Suprapubic skin (tissue), 4 donors: ENCODE results near the gene MAPKAPK3. TPM values are rescaled to one million over a fixed set of nuclear protein-coding genes. Genes with fewer than 3 reads are reported as not detected.

Source experiments
- DNase-seq, 2 donors: peaks; one replicate each; pipeline ENCODE4 v3.0.0-alpha.2; 2019; ENCODE audit warnings: low spot score in 2 of 2
- H3K27ac ChIP-seq: fragments of 200-600 bp; sonication (generic); one replicate; pipeline ENCODE4 v1.5.1; 2019
- H3K27me3 ChIP-seq: fragments of 200-600 bp; sonication (generic); one replicate; pipeline ENCODE4 v1.5.1; 2019
- H3K36me3 ChIP-seq: fragments of 200-600 bp; sonication (generic); one replicate; pipeline ENCODE4 v1.5.1; 2019
- H3K4me1 ChIP-seq: fragments of 200-600 bp; sonication (generic); one replicate; pipeline ENCODE4 v1.5.1; 2019
- H3K4me3 ChIP-seq: fragments of 200-600 bp; sonication (generic); one replicate; pipeline ENCODE4 v1.5.1; 2019; ENCODE audit warnings: mild to moderate bottlenecking
- H3K9me3 ChIP-seq: fragments of 200-600 bp; sonication (generic); one replicate; pipeline ENCODE4 v1.5.1; 2019
- CTCF ChIP-seq, 2 donors: fragments of 200-600 bp in 1 of 2; fragments of 450-650 bp in 1 of 2; sonication (generic) in 1 of 2; IDR thresholded peaks; one replicate each; pipeline ENCODE4 v1.5.1; 2016 to 2019; ENCODE audit warnings: antibody characterized with exemption in 2 of 2, mild to moderate bottlenecking in 1 of 2, moderate library complexity in 1 of 2
- EP300 ChIP-seq: sonication (generic); formaldehyde crosslinking; IDR thresholded peaks from one replicate; pipeline ENCODE4 v1.6.1; 2017; ENCODE audit warnings: antibody characterized with exemption
- POLR2A ChIP-seq, 2 donors: fragments of 450-650 bp; IDR thresholded peaks; one replicate each; pipeline ENCODE4 v1.6.1; 2017; ENCODE audit warnings: antibody characterized with exemption in 2 of 2, mild to moderate bottlenecking in 2 of 2, moderate library complexity in 2 of 2
- POLR2AphosphoS5 ChIP-seq, 3 donors: sonication (generic); formaldehyde crosslinking; IDR thresholded peaks; one replicate each; pipeline ENCODE4 v1.6.1; 2017; ENCODE audit warnings: antibody characterized with exemption in 3 of 3
- WGBS: methylation state at CpG from one replicate; pipeline ENCODE4 v1.1.5; 2018; 5-methylcytosine and 5-hydroxymethylcytosine counted together
- total RNA-seq, 4 donors: library from RNA; depleted of rRNA; stranded (reverse); fragments of >200 nt; gene quantifications; one replicate each; pipeline ENCODE4 v1.1.0, GENCODE V29; 2016

The MAPKAPK3 gene
- total RNA-seq, 4 donors from 2014 or later = 71.5 to 120 (median 99.4) TPM

GRCh38 chr3:50611464-50612233, 5.3 kb upstream of the MAPKAPK3 start, which contains the start of gene CISH:
Gene CISH (minus strand): TSS chr3:50611774. CDS start chr3:50611650, 124 bp downstream.
- 0% methylated on average over 17 of the region's 75 CpGs for WGBS

GRCh38 chr3:50612234-50612882, 4.6 kb upstream of the MAPKAPK3 start:
- Histone ChIP-seq H3K27ac (peak overlapping the region; percentile 89), H3K9me3 (no peaks in the 10 kb centered on the region), H3K36me3 (peaks cover 10% of the 10 kb centered on the region), H3K27me3 (no peaks in the 10 kb centered on the region), H3K4me3 (peak overlapping the region; percentile 75), H3K4me1 (peaks cover 71% of the 10 kb centered on the region)
- 5% methylated on average over 13 of the region's 29 CpGs for WGBS
- TF ChIP-seq CTCF (IDR thresholded peaks at IDR 0.05) (no peak), POLR2AphosphoS5 (IDR thresholded peaks at IDR 0.05) (no peak), POLR2A (IDR thresholded peaks at IDR 0.05) (no peak), EP300 (no peak)
- no peak for DNase-seq

More at GRCh38 chr3:50611464-50612233, 5.3 kb upstream of the MAPKAPK3 start, which contains the start of gene CISH:
- TF ChIP-seq CTCF (IDR thresholded peaks at IDR 0.05) (peak; percentile 12 to 13), POLR2AphosphoS5 (IDR thresholded peaks at IDR 0.05) (peak in 1 of 3 donors; percentile 62), EP300 (no peak), POLR2A (IDR thresholded peaks at IDR 0.05) (peak in 1 of 2 donors; percentile 86)
- Histone ChIP-seq H3K9me3 (no peaks in the 10 kb centered on the region), H3K4me1 (peaks cover 78% of the 10 kb centered on the region), H3K4me3 (peak within 1 kb of the TSS; percentile 75), H3K27ac (peak within 1 kb of the TSS; percentile 89), H3K27me3 (no peaks in the 10 kb centered on the region), H3K36me3 (peaks cover 17% of the 10 kb centered on the region)
- peak; percentile 97 for DNase-seq

- peaks cover 72% of the 10 kb centered on the region for H3K4me1 ChIP-seq
- no peaks in the 10 kb centered on the region for H3K9me3 ChIP-seq
- no peak overlapping the region for H3K27ac ChIP-seq
- H3K36me3 ChIP-seq = peaks cover 2% of the 10 kb centered on the region
- WGBS = 55% methylated on average over 6 of the region's 6 CpGs
- no peak for DNase-seq
- H3K4me3 ChIP-seq = no peak overlapping the region
- TF ChIP-seq EP300 = no peak
- no peaks in the 10 kb centered on the region for H3K27me3 ChIP-seq
These were observed 3.7 kb upstream of the MAPKAPK3 start for GRCh38 chr3:50612970-50613846.

- peaks cover 72% of the 10 kb centered on the region for H3K4me1 ChIP-seq
- no peak overlapping the region for H3K4me3 ChIP-seq
- DNase-seq = no peak
- TF ChIP-seq EP300 (no peak), CTCF (IDR thresholded peaks at IDR 0.05) (no peak), POLR2A (IDR thresholded peaks at IDR 0.05) (no peak), POLR2AphosphoS5 (IDR thresholded peaks at IDR 0.05) (no peak)
- WGBS = 67% methylated on average over 1 of the region's 1 CpG
- no peak overlapping the region for H3K27ac ChIP-seq
- H3K9me3 ChIP-seq = no peaks in the 10 kb centered on the region
- no peaks in the 10 kb centered on the region for H3K27me3 ChIP-seq
- no peaks in the 10 kb centered on the region for H3K36me3 ChIP-seq
These were observed 1.8 kb upstream of the MAPKAPK3 start for GRCh38 chr3:50615190-50615589.

- Histone ChIP-seq H3K9me3 (no peaks in the 10 kb centered on the region), H3K36me3 (no peaks in the 10 kb centered on the region), H3K4me1 (peaks cover 63% of the 10 kb centered on the region), H3K27ac (peak overlapping the region; percentile 88), H3K4me3 (peak overlapping the region; percentile 79), H3K27me3 (no peaks in the 10 kb centered on the region)
- TF ChIP-seq POLR2AphosphoS5 (IDR thresholded peaks at IDR 0.05) (no peak), CTCF (IDR thresholded peaks at IDR 0.05) (peak; percentile 97 to 98), EP300 (no peak), POLR2A (IDR thresholded peaks at IDR 0.05) (no peak)
- peak; percentile 90 to 92 for DNase-seq
- WGBS = 2% methylated on average over 18 of the region's 24 CpGs
These were observed 765 bp upstream of the MAPKAPK3 start for GRCh38 chr3:50616003-50616769.
